Activated CD4-positive, CD25-positive, alpha-beta regulatory T cell treated with anti-CD3 and anti-CD28 coated beads, Interleukin-2, amount 50 U/mL, for 24 hours (primary cell): ENCODE data around the gene KRT10.
A peak's percentile ranks its signal among the peaks of the same experiment; 100 is the strongest.

Source experiments
- ATAC-seq, 2 donors: fragments of 150-1000 bp; cut with Tn5 transposase; one replicate each; pipeline ENCODE4 v1.10.0; 2021; ENCODE audit warnings: mild to moderate bottlenecking in 1 of 2, moderate library complexity in 1 of 2

The KRT10 gene

GRCh38 chr17:40803617-40804082, 18.8 kb downstream of the KRT10 start:
- peak; percentile 82 to 88 for ATAC-seq

- ATAC-seq: no peak
Observed at GRCh38 chr17:40801157-40801556, 21.3 kb downstream of the KRT10 start.

GRCh38 chr17:40800381-40800780, 22.0 kb downstream of the KRT10 start:
- ATAC-seq: no peak

GRCh38 chr17:40799859-40800258, 22.6 kb downstream of the KRT10 start, which contains the start of gene KRT28:
Gene KRT28, minus strand, starts transcription at chr17:40799959. Its CDS starts 66 bp downstream, at chr17:40799893.
- no peak for ATAC-seq

GRCh38 chr17:40796846-40797245, 25.6 kb downstream of the KRT10 start:
- no peak for ATAC-seq

- ATAC-seq: no peak
Observed at GRCh38 chr17:40795019-40795667, 27.3 kb downstream of the KRT10 start.

GRCh38 chr17:40794466-40794865, 27.9 kb downstream of the KRT10 start:
- no peak for ATAC-seq

GRCh38 chr17:40793832-40794231, 28.6 kb downstream of the KRT10 start:
- ATAC-seq: no peak

GRCh38 chr17:40791787-40792436, 30.5 kb downstream of the KRT10 start:
- no peak for ATAC-seq

- ATAC-seq: no peak
Observed at GRCh38 chr17:40791111-40791510, 31.3 kb downstream of the KRT10 start.

GRCh38 chr17:40782450-40782849, 40.0 kb downstream of the KRT10 start, which contains the start of gene KRT27:
Gene KRT27, minus strand, starts transcription at chr17:40782550. Its CDS starts 57 bp downstream, at chr17:40782493.
- ATAC-seq: no peak

GRCh38 chr17:40779181-40779909, 43.1 kb downstream of the KRT10 start:
- peak; percentile 6 to 27 for ATAC-seq

GRCh38 chr17:40778461-40778860, 44.0 kb downstream of the KRT10 start:
- no peak for ATAC-seq

GRCh38 chr17:40777971-40778370, 44.4 kb downstream of the KRT10 start:
- no peak for ATAC-seq

- no peak for ATAC-seq
Observed at GRCh38 chr17:40777459-40777858, 45.0 kb downstream of the KRT10 start.

- ATAC-seq: no peak
Observed at GRCh38 chr17:40775945-40776344, 46.5 kb downstream of the KRT10 start.

GRCh38 chr17:40772101-40772500, 50.3 kb downstream of the KRT10 start, which contains the start of gene KRT26:
Gene KRT26, minus strand, starts transcription at chr17:40772201. Its CDS starts 88 bp downstream, at chr17:40772113.
- no peak for ATAC-seq
